DND-41 (cell line): ENCODE measurements around the gene IFNL4.

Experiments
- EZH2 ChIP-seq: IDR thresholded peaks from 3 replicates; pipeline ENCODE4 v1.6.1; 2012; ENCODE audit warnings: borderline replicate concordance, low read depth, mild to moderate bottlenecking, moderate library complexity, low read length, inconsistent platforms; ENCODE audit not compliant: severe bottlenecking
- TF ChIP-seq, protein P1 (sequence below): IDR thresholded peaks from 2 replicates; pipeline ENCODE4 v1.5.1; 2012; ENCODE audit warnings: borderline replicate concordance, low read length, moderate library complexity, mild to moderate bottlenecking; ENCODE audit not compliant: poor library complexity, severe bottlenecking; ENCODE audit errors: extremely low read depth

DNA sequence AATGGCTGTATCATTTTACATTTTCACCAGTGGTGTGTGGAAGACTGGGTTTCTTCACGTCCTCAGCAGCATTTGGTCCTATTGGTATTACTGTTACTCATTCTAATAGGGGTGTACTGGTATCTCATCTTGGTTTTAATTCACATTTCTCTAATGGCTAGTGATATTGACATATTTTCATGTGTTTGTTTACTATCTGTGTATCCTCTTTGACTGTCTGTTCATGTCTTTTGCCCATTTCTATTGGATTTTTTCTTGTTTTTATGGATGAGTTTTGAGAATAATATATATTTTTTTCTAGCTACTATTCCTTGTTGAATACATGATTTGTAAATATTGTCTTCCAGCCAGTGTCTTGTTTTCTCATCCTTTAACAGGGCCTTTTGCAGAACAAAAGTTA is 33.4 kb upstream of the IFNL4 start:
- TF ChIP-seq, protein P1, sequence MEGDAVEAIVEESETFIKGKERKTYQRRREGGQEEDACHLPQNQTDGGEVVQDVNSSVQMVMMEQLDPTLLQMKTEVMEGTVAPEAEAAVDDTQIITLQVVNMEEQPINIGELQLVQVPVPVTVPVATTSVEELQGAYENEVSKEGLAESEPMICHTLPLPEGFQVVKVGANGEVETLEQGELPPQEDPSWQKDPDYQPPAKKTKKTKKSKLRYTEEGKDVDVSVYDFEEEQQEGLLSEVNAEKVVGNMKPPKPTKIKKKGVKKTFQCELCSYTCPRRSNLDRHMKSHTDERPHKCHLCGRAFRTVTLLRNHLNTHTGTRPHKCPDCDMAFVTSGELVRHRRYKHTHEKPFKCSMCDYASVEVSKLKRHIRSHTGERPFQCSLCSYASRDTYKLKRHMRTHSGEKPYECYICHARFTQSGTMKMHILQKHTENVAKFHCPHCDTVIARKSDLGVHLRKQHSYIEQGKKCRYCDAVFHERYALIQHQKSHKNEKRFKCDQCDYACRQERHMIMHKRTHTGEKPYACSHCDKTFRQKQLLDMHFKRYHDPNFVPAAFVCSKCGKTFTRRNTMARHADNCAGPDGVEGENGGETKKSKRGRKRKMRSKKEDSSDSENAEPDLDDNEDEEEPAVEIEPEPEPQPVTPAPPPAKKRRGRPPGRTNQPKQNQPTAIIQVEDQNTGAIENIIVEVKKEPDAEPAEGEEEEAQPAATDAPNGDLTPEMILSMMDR = no peak
- no peak for TF ChIP-seq EZH2
